Activated naive CD4-positive, alpha-beta T cell treated with anti-CD3 and anti-CD28 coated beads, Interleukin-2, amount 50 U/mL, for 16 hours (primary cell): Measurements from ENCODE around the gene THRA.

Experiments
- DNase-seq: peaks from one replicate; pipeline ENCODE4 v3.0.0-alpha.2; 2020

THRA gene

GRCh38 chr17:40064971-40065768 is 2.4 kb downstream of the THRA start:
- DNase-seq, result no peak

DNA sequence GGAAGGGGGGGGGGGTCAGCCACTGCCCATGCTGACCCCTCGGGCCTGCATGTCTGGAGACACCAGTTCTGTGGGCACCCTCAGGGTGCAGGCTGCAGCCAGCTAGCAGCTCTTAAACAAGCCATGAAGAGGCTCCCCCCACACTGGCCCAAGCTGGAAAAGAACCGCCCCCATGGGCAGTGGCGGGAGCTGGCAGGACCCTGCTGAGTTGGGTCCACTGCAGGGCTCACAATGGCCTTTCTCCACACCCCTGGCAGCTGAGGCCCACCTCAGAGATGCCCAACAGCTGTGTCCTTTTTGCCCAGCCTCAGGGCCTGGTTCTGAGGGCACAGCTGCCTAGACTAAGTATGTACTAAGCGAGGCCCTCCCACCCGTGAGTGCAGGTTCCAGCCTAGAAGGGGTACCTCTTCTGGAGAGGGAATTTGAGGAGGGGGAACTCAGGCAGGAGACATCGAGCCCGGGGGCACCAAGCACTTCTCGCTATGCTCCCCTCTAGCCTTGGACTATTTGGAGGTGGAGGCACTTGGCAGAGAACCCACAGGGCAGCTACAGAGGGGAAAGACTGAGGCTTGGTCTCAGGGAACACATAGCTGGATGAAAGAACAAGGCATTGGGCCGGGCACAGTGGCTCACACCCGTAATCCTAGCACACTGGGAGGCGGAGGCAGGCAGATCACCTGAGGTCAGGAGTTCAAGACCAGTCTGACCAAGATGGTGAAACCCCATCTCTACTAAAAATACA is 3.2 kb downstream of the THRA start:
- DNase-seq, result no peak

DNA sequence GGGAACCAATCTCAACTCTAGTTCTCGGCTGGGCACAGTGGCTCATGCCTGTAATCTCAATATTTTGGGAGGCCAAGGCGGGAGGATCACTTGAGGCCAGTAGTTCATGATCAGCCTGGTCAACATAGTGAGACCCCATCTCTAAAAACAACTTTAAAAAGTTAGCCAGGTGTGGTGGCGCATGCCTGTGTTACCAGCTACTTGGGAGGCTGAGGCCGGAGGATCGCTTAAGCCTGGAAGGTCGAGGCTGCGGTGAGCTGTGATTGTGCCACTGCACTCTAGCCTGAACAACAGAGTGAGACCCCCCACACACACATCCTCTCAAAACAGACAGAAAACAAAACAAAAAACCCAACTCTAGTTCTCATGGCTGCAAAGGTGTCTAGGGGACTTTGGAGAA is 4.9 kb downstream of the THRA start:
- no peak for DNase-seq

DNA sequence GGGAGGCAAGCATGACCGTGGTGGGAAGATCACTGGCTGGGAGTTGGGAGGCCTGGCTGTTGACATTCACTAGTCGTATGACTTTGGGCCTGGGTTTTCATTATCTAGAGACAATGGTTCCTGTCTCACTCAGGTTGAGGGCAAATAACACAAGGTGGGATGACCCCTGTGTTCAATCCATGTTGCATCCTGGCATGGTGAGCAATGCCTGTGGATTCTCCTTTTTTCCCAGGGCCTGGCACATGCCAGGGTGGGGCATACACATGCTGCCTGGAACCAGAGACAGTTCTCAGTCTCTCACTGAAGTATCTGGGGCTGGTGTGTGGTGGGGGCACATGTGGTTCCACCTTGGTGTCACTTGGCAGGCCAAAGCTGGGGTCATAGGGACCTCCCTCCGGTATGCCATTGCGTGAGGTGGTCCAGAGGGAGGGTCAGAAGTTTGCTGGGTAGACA is 5.4 kb downstream of the THRA start:
- DNase-seq, result no peak

- no peak for DNase-seq
Measured at GRCh38 chr17:40068584-40068916, 5.8 kb downstream of the THRA start.

- peak; percentile 88 for DNase-seq
Measured at GRCh38 chr17:40068917-40069750, 6.4 kb downstream of the THRA start.

DNA sequence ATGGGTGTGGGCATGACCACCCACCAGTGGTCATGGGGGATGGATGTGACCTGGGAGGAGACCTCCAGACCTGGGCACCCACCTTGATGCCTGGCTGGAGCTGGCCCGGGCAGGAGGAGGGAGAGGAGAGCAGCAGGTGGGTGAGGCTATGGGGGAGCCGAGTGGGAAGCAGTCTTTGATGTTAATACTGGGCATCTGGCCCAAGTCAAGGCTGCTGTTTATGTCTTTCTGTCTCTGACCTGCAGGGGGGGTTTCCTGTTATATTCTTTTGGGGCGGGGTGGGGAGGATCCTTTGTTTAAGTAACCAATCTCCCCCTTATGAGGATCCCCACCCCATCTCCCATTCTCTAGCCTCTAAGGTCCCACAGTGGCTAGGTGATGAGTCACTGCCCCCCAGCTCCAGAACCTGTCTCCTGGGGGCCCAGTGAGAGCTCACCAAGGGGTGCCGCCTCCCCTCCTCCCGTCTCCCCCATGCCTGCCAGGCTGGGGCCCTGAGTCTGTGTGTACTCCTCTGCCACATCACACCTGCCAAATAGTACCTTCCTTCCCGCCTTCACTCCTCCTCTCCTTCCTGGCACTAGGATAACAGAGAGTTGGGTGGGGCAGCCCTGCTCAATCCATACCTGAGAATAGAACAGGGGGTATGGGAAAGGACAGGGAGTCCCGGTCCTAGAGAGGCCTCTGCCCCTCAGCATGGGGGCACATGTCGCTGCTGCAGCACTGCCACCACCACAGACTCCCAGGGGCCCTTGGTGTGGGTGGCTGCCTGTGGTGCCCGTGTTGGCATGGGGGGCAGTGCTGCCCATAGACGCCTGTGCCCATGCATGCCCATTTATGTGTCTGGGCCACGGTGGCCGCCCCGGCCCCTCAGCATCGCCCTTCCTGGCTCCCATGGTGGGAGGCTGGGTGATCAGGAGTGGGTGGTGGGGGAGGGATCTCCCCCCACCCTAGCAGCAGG is 7.3 kb downstream of the THRA start:
- peak; percentile 33 for DNase-seq

- no peak for DNase-seq
Measured at GRCh38 chr17:40070709-40071312, 8.0 kb downstream of the THRA start.

- no peak for DNase-seq
Measured at GRCh38 chr17:40071313-40072039, 8.7 kb downstream of the THRA start.

DNA sequence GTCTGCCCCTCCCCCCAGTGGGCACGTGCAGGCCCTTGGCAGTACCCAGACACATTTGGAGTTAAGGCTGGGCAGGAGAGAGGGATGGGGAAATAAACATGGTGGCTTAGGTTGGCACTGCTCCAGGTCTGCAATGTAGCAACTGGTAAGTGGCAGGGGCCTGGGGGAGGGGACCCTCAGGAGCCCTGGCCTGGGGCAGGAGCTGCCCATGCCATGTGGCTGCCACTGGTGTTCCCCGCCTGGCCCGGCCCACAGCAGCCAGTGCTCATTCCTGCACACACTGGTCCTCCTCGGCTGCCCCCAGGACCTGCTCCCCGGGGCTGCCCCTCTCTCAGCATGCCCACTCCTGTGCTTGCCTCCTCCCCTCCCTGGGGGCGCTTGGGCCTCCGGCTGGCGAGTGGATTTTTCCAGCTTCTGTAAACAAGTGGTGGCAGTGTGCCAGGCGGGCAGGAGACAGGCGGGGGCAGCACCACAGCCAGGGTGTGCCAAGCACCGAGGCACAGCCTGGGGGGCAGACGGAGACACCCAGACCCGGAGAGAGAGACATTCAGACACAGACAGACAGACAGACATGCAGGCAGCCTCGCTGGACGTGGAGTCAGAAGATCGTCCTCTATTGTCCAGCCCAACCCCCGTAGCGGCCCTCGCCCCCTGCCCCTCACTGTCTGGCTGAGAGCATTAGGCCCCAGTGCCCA is 9.4 kb downstream of the THRA start:
- no peak for DNase-seq

GRCh38 chr17:40072735-40073346 is 10.1 kb downstream of the THRA start:
- DNase-seq, result no peak

DNA sequence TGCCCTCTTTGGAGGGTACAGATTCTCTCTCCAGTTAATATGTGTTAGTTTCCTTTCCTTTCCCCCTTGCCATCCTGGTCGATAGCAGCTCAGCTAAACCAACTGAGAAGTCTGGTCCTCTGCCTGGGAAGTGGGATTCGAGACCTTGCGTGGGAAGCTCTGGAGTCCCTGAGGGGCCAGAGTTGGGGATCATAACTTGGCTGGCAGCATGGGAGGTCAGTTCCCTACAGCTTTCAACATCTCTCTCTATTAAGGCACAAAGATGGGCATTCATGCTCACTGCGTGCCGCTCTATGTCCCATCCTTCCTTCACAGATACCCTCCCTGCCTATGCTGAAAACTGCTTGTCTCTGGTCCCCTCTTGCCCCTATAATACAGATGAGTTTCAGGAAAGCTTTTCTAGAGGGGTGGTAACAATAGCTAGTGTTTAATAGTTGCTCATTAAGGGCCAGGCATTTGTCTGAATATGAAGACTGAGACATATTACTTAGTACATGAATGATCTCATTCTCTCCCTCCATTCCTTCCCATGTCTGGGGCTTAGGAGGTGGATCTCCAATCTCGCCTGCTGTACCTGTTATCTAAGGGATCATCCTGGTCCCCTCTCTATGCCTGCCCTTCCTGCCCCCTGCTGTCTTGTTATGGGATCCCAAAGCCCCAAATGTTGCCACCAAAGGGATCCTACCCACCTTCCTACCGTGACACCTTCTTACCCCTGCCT is 10.8 kb downstream of the THRA start:
- no peak for DNase-seq

GRCh38 chr17:40074175-40074512 is 11.4 kb downstream of the THRA start:
- DNase-seq, result no peak

- no peak for DNase-seq
Measured at GRCh38 chr17:40074871-40075200, 12.1 kb downstream of the THRA start.

GRCh38 chr17:40075201-40075941 is 12.6 kb downstream of the THRA start:
- DNase-seq, result peak; percentile 68

GRCh38 chr17:40075942-40076498 is 13.3 kb downstream of the THRA start:
- no peak for DNase-seq

DNA sequence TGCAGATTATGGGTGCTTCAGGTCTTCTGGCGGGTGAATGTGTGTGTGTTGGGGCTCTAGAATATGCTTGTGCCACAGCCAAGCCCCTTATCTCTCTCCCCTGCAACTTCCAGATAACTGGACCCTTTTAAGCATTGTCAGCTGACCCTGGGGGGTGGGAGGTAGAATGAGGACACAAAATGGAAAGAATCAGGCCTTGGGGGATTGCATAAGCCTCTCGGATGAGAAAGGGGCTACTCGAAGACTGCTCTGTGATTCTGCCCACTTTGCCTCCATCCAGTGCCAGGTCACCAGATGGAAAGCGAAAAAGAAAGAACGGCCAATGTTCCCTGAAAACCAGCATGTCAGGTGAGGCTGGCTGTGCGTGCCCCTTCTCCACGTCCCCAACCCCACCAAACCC is 13.8 kb downstream of the THRA start:
- DNase-seq, result no peak

GRCh38 chr17:40079545-40079944 is 16.8 kb downstream of the THRA start:
- no peak for DNase-seq

DNA sequence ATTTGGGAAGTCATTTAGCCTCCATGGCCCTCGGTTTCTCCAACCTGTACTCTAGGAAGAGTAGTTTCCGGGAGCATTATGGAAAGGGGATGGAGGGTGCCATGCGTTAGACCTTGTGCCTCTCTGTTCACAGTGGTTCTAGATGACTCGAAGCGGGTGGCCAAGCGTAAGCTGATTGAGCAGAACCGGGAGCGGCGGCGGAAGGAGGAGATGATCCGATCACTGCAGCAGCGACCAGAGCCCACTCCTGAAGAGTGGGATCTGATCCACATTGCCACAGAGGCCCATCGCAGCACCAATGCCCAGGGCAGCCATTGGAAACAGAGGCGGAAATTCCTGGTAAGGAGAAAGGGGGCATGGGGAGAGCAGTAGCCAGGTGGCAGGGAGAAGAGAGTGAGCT is 21.7 kb downstream of the THRA start:
- DNase-seq, result no peak
